HepG2 (cell line): ENCODE results near the gene NFIC. TPM values are rescaled to one million over a fixed set of nuclear protein-coding genes. Genes with fewer than 3 reads are reported as not detected.

Experiments used
- GRHL1 ChIP-seq: sonication (generic); formaldehyde crosslinking; conservative IDR thresholded peaks from 2 replicates; pipeline ENCODE4 v1.8.0; 2022; ENCODE audit warnings: missing genetic modification reagents
- HNRNPH1 ChIP-seq: fragments of 200-400 bp; formaldehyde crosslinking; optimal IDR thresholded peaks from 2 replicates; pipeline ENCODE3; 2017; ENCODE audit warnings: mild to moderate bottlenecking, low read depth, low read length
- MYNN ChIP-seq: sonication (generic); formaldehyde crosslinking; IDR thresholded peaks from 2 replicates; pipeline ENCODE4 v1.4.0; 2020; ENCODE audit warnings: mild to moderate bottlenecking, low read depth, missing genetic modification reagents
- NFKBIZ ChIP-seq: IDR thresholded peaks from 2 replicates; pipeline ENCODE4 v1.6.1; 2018; ENCODE audit warnings: missing genetic modification reagents, missing compliant biosample characterization
- SOX6 ChIP-seq, 2 experiments: fragments of 450-650 bp in 1 of 2; sonication (generic) in 1 of 2; formaldehyde crosslinking in 1 of 2; IDR thresholded peaks; 2 replicates each; pipeline versions ENCODE4 v1.4.0 to v1.6.1; 2017 to 2020; ENCODE audit warnings: antibody characterized with exemption in 1 of 2, mild to moderate bottlenecking in 1 of 2, missing genetic modification reagents in 1 of 2
- TAF15 ChIP-seq: fragments of 200-400 bp; formaldehyde crosslinking; IDR thresholded peaks from one replicate; pipeline ENCODE4 v1.6.1; 2018; ENCODE audit warnings: mild to moderate bottlenecking, low read depth, low read length; ENCODE audit not compliant: poor library complexity, severe bottlenecking
- TRIM24 ChIP-seq: sonication (generic); formaldehyde crosslinking; IDR thresholded peaks from 2 replicates; pipeline ENCODE4 v1.8.0; 2022; ENCODE audit warnings: mild to moderate bottlenecking, missing genetic modification reagents
- YEATS2 ChIP-seq: sonication (generic); formaldehyde crosslinking; IDR thresholded peaks from 2 replicates; pipeline ENCODE4 v1.4.0; 2020; ENCODE audit warnings: missing genetic modification reagents, borderline replicate concordance
- ZBTB3 ChIP-seq: sonication (generic); formaldehyde crosslinking; IDR thresholded peaks from 2 replicates; pipeline ENCODE4 v1.4.0; 2020; ENCODE audit warnings: low read depth, mild to moderate bottlenecking, moderate library complexity, missing genetic modification reagents, borderline replicate concordance
- ZBTB44 ChIP-seq: sonication (generic); formaldehyde crosslinking; IDR thresholded peaks from 2 replicates; pipeline ENCODE4 v1.4.0; 2020; ENCODE audit warnings: missing genetic modification reagents
- ZNF430 ChIP-seq: sonication (generic); formaldehyde crosslinking; IDR thresholded peaks from 2 replicates; pipeline ENCODE4 v1.9.0; 2021; ENCODE audit warnings: mild to moderate bottlenecking, missing genetic modification reagents
- ZNF652 ChIP-seq: IDR thresholded peaks from 2 replicates; pipeline ENCODE4 v1.6.1; 2016; ENCODE audit warnings: low read depth, borderline replicate concordance
- ZNF670 ChIP-seq: sonication (generic); formaldehyde crosslinking; IDR thresholded peaks from 2 replicates; pipeline ENCODE4 v1.8.0; 2022; ENCODE audit warnings: mild to moderate bottlenecking, missing genetic modification reagents, borderline replicate concordance
- ZNF672 ChIP-seq: sonication (generic); formaldehyde crosslinking; IDR thresholded peaks from 2 replicates; pipeline ENCODE4 v1.8.1; 2022; ENCODE audit warnings: missing genetic modification reagents
- polyA plus RNA-seq, 8 experiments: library from polyadenylated mRNA; depleted of rRNA in 3 of 8; stranded (reverse) in 7 of 8; unstranded in 1 of 8; fragments of >200 nt; fragmentation: Illumina TruSeq in 4 of 8; extraction: Trizol in 4 of 8; gene quantifications; 2 replicates each; pipeline versions ENCODE4 v1.2.1 to v1.2.3, GENCODE V29; 2011 to 2016; ENCODE audit warnings: low read depth in 4 of 8, missing spikeins in 1 of 8, mixed read lengths in 1 of 8; ENCODE audit not compliant: insufficient read depth in 1 of 8
- total RNA-seq, 5 experiments: library from RNA; depleted of rRNA; stranded (reverse); fragments of >200 nt; fragmentation: Illumina TruSeq; extraction: Trizol; gene quantifications; 2 replicates each; pipeline ENCODE4 v1.2.3, GENCODE V29; 2016; ENCODE audit warnings: low read depth in 1 of 5
- TF ChIP-seq, protein P1 (sequence below): IDR thresholded peaks from 2 replicates; pipeline ENCODE4 v1.6.1; 2016
- TF ChIP-seq, protein P2 (sequence below): sonication (generic); formaldehyde crosslinking; IDR thresholded peaks from 2 replicates; pipeline ENCODE4 v1.8.1; 2023; ENCODE audit warnings: mild to moderate bottlenecking, missing genetic modification reagents
- TF ChIP-seq, protein P3 (sequence below): sonication (generic); formaldehyde crosslinking; IDR thresholded peaks from 2 replicates; pipeline ENCODE4 v1.4.0; 2020; ENCODE audit warnings: mild to moderate bottlenecking, missing genetic modification reagents, borderline replicate concordance

The NFIC gene
- total and polyA plus RNA-seq, 2 of the 13 experiments (the other 11 are each of a cell fraction or from before 2014, with no cell fraction given): 1.3 to 2.5 TPM

- 0 out of 2 replicates have a peak, but pooled peaks have one; percentile 47 for TF ChIP-seq ZBTB44
- peak; percentile 65; the same call in 1 of the 2 replicates for TF ChIP-seq ZNF670
- TF ChIP-seq TRIM24: no peak
- no peak for TF ChIP-seq NFKBIZ (CRISPR knock-in tag)
- no peak for TF ChIP-seq SOX6 (IDR thresholded peaks at IDR 0.05)
- TF ChIP-seq SOX6 (CRISPR knock-in tag; IDR thresholded peaks at IDR 0.05): 0 out of 2 replicates have a peak, but pooled peaks have one; percentile 36
- no peak; the same call in 1 of the 2 replicates for TF ChIP-seq ZBTB3 (CRISPR knock-in tag)
- no peak for TF ChIP-seq ZNF672 (CRISPR knock-in tag)
- TF ChIP-seq, protein P1, sequence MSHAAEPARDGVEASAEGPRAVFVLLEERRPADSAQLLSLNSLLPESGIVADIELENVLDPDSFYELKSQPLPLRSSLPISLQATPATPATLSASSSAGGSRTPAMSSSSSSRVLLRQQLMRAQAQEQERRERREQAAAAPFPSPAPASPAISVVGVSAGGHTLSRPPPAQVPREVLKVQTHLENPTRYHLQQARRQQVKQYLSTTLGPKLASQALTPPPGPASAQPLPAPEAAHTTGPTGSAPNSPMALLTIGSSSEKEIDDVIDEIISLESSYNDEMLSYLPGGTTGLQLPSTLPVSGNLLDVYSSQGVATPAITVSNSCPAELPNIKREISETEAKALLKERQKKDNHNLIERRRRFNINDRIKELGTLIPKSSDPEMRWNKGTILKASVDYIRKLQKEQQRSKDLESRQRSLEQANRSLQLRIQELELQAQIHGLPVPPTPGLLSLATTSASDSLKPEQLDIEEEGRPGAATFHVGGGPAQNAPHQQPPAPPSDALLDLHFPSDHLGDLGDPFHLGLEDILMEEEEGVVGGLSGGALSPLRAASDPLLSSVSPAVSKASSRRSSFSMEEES (CRISPR knock-in tag): peak; percentile 79; the same call in 1 of the 2 replicates
- TF ChIP-seq ZNF652 (CRISPR knock-in tag): no peak
- TF ChIP-seq GRHL1: no peak
- TF ChIP-seq, protein P2, sequence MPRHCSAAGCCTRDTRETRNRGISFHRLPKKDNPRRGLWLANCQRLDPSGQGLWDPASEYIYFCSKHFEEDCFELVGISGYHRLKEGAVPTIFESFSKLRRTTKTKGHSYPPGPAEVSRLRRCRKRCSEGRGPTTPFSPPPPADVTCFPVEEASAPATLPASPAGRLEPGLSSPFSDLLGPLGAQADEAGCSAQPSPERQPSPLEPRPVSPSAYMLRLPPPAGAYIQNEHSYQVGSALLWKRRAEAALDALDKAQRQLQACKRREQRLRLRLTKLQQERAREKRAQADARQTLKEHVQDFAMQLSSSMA: no peak; the same call in 1 of the 2 replicates
- TF ChIP-seq TAF15: no peak
- TF ChIP-seq YEATS2 (CRISPR knock-in tag): no peak
- TF ChIP-seq MYNN (CRISPR knock-in tag): no peak
- peak; percentile 83; the same call in 1 of the 2 replicates for TF ChIP-seq ZNF430 (CRISPR knock-in tag)
- TF ChIP-seq, protein P3, sequence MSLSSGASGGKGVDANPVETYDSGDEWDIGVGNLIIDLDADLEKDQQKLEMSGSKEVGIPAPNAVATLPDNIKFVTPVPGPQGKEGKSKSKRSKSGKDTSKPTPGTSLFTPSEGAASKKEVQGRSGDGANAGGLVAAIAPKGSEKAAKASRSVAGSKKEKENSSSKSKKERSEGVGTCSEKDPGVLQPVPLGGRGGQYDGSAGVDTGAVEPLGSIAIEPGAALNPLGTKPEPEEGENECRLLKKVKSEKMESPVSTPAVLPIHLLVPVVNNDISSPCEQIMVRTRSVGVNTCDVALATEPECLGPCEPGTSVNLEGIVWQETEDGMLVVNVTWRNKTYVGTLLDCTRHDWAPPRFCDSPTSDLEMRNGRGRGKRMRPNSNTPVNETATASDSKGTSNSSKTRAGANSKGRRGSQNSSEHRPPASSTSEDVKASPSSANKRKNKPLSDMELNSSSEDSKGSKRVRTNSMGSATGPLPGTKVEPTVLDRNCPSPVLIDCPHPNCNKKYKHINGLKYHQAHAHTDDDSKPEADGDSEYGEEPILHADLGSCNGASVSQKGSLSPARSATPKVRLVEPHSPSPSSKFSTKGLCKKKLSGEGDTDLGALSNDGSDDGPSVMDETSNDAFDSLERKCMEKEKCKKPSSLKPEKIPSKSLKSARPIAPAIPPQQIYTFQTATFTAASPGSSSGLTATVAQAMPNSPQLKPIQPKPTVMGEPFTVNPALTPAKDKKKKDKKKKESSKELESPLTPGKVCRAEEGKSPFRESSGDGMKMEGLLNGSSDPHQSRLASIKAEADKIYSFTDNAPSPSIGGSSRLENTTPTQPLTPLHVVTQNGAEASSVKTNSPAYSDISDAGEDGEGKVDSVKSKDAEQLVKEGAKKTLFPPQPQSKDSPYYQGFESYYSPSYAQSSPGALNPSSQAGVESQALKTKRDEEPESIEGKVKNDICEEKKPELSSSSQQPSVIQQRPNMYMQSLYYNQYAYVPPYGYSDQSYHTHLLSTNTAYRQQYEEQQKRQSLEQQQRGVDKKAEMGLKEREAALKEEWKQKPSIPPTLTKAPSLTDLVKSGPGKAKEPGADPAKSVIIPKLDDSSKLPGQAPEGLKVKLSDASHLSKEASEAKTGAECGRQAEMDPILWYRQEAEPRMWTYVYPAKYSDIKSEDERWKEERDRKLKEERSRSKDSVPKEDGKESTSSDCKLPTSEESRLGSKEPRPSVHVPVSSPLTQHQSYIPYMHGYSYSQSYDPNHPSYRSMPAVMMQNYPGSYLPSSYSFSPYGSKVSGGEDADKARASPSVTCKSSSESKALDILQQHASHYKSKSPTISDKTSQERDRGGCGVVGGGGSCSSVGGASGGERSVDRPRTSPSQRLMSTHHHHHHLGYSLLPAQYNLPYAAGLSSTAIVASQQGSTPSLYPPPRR (CRISPR knock-in tag): peak; percentile 64; the same call in 1 of the 2 replicates
- no peak for TF ChIP-seq HNRNPH1
Observed at GRCh38 chr19:3481241-3482090, 115.1 kb downstream of the NFIC start (continued).
